HL-60/S4 treated with retinoic acid at 250 ng/mL for 4 days and 3 days (cell line): ENCODE data around the gene SELENOI.
"Not testable (repeated sequence)": the region's sequence is repeated elsewhere in the genome, so short reads cannot be mapped to it uniquely, and the experiment has no call there.

Experiments used
- in situ Hi-C: fragments of 300-500 bp; cut with MboI; formaldehyde crosslinking; loops from 2 replicates; pipeline ENCODE4 v1.7.0; 2022; ENCODE audit warnings: low sequenced_read_pairs

SELENOI gene

DNA sequence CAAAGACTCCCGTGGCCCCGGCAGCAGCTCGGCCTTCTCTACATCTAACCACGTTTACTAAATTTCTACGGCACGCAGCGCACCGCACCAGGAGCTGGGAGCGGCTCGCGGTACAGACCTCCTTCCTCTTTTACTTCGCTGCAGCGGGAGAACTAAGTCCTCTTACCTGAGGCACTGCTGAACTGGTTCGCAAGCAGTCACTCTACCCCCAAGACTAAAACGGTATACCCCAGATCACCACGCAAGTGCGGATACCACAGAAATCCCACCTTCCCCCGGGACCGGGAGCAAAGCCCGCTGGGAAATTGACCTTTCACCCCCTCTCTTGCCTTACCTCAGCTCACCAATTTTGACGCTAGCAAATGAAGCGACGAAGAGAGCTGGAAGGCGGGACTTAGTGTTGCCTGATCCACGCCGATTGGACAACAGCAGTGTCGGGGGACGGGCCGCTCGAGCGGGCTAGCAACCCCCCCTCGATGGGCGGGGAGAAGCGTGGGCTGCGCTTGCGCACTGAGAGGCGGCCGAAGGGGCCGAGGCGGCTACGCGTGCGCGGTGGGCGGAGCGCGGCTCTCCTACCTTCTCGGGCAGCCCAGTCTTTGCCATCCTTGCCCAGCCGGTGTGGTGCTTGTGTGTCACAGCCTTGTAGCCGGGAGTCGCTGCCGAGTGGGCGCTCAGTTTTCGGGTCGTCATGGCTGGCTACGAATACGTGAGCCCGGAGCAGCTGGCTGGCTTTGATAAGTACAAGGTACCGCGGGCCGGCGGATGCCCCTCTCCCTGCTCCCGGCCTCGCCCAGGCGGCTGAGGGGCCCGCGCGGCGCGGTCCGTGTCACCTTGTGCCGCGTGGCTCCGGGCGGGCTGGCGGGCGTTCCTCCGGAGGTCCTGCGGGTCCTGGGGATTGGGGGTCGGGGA, at the start of gene SELENOI:
Gene SELENOI, plus strand, starts transcription at position 599 of the 909 bp plus-strand sequence. Its CDS starts 90 bp downstream, at position 689.
- in situ Hi-C loops: no loop called here

GRCh38 chr2:26297061-26297460, 48.9 kb upstream of the SELENOI start:
- in situ Hi-C loops: no loop called here

DNA sequence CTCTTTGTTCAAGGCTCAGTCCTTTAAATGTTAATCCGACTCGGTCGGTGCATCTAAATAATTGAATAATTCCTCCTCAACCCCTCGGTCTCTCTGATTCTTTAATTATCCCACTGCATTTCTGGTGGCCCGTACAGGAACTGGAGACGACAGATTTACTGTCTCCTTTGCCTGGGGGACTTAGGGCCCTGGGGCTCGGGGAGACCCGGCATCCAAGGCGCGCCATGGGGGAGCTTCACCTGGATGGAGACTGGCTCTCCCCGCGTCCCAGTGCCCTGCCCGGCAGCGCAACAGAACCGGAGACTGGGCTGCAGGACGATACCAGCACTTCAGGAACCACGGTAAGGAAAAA, 47.7 kb upstream of the SELENOI start:
- in situ Hi-C loops: no loop called here

DNA sequence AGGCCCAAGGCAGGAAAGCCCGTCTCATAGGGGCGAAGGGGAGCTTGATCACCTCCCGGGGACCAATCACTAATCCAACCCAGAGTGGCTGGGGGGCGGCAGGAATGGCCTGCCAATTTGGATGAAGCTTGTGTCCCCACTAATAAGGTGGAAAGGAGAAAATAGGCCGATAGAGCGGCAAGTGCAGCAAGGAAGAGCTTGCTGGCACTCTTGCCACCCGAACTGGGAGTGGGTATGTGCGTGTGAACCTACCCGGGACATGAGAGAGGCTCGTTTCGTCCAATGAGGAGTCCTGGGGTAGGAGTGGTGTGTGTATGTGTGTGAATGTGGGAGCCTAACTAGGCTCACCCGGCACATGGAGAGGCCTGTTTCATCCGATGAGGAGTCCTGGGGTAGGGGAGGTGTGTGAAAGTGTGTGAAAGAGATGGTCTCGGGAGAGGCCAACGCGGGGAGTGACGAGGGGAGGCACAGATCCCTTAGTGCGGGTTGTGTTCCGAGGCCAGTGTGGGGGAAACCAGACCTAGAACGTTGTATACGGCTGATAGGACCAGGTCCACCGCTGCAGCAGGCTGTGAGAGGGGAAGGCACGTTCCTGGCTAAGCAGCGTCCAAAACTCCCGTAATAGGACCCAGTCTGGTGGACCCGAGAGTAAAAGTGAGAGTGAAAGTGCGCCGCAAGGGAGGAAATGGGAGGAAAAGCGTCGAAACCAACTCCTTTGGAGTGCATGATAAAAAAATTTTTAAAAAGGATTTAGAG, 47.1 kb upstream of the SELENOI start:
- in situ Hi-C loops: no loop called here

DNA sequence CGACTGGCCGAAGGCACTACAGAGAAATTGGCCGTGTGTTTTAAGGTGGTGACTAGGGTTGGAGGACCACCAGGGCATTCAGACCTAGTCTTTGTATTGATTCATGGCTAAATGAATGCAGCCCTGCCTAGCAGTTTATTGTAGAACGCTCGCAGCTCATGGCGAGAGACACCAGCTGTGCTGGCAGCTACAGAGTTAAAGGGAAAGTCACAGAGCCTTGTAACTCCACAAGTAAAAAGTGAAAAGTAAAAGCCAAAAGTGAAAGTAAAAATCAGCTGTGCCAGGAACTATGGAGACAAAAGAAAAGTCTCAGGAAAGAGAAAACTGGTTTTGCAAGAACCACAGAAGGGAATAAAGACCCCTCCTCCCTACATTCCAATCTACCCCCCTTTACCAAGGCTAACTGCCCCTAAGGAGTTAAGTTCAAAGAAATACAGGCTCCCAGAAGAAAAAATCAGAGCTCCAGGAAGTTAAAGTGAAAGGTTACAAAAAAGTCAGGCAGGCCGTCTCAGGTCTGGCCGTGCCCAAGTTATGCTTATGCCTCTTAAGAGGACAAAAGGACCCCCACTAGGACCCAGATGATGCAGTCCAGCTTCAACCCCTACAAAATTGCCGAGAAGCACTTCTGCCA, 46.4 kb upstream of the SELENOI start:
- in situ Hi-C loops: no loop called here

GRCh38 chr2:26300234-26300925, 45.6 kb upstream of the SELENOI start:
- in situ Hi-C loops: no loop called here

- in situ Hi-C loops: no loop called here
Measured at GRCh38 chr2:26302846-26303245, 43.1 kb upstream of the SELENOI start.

DNA sequence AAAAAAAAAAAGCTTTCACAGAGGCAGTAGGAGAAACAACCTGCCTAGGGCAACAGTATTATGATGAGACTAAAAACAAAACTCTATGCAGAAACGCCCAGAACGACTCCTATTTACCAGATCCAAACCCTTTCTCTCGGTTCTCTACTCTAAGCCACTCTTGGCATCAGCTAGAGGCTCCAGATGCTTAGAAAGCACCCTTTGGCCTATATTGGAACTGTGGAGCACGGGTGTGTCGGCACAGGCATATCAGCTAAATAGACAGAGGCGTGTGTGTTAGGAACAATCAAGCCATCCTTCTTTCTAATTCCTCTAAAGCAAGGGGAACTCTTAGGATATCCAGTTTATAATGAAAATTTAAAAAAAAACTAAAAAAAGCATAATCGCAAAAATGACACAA, 40.8 kb upstream of the SELENOI start:
- in situ Hi-C loops: not testable (repeated sequence)

DNA sequence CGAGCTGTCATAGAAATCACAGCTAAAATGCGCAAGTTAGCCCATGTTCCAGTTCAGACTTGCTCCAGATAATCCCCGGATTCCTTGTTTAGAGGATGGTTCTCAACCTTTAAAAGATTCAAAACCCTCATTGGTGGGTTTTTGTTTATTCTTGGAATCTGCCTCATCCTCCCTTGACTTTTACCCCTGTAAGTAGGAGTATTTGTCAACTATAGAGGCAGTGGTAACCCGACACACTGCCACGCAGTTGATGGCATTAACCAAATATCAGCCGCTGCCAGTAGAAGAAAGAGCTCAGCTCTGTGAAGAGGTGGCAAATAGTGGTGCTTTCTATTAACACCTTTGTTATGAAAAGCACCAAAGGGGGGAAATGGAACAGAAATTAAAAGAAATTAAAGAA, 40.4 kb upstream of the SELENOI start:
- in situ Hi-C loops: no loop called here

GRCh38 chr2:26309921-26310320, 36.0 kb upstream of the SELENOI start:
- in situ Hi-C loops: no loop called here

DNA sequence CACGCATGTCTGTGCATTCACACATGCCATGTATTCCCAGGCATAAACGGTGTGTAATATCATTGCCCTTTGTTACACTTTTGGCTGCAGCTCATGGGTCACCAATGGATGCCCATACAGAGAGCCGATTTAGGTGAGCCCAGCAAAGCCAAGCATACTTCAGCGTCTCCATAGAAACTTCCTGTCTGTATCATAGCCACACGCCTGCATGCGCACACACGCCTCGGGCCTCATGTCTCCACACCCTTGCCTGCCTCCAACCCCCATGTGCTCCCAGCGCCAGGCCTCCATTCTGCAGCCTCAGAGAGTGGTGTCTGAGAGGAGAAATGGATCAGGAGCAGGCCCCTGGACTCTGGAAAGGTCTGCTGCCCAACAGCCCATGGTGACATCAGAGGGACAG, 33.5 kb upstream of the SELENOI start:
- in situ Hi-C loops: no loop called here

GRCh38 chr2:26313446-26313845, 32.5 kb upstream of the SELENOI start:
- in situ Hi-C loops: no loop called here

GRCh38 chr2:26314243-26314642, 31.7 kb upstream of the SELENOI start:
- in situ Hi-C loops: no loop called here

DNA sequence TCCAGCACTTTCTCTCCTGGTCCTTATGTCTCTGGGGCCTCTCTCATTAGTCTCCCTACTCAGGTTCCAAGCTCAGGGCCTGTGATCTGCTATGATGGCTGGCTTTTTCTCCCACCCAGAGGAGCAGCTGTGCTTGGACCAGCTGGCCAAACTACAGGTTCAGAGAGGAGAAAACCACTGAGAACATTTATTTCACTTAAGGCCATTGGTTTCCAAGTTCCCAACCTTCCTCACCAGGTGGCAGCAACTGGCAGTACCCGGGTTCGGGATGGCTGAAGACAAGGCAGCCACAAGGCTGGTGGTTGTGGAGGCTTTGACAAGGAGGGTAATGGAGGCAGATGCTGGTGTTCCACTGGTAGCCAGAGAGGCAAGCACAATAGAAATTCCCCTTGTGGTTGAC, 29.9 kb upstream of the SELENOI start:
- in situ Hi-C loops: no loop called here

GRCh38 chr2:26316845-26317244, 29.1 kb upstream of the SELENOI start:
- in situ Hi-C loops: no loop called here

DNA sequence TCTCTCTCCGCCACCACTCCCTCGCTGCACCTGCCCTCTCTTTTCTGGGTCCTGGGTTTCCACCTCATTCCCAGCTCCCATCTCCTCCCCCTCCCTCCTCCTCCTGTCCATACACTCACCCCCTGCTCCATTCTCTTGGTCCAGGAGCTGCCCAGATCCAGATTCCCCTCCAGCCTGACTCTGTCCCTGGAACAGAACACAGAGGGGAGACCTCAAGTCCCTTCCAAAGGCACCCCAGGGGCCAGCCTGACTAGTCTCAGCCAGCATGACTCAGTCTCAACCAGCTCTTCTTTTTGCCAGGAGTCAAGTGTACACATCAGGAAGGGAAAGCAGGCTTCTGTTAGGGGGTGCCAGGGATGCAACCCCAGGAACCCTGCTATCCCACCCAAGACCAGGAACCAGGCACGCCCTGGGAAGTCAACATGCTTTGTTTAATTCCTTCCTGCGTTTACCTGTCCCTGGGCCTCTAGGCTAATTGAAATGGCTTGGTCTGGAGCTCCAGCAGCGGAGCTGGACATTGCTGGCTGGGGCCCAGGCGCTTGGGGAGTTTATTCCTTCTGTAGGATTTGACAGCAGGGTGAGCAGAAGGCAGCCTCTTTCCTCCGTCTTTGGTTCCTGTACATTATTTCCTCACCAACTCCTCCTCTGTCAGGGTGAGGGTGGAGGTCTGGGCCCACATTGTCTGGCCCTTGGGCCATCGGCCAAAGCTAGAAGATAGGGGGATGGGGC, 28.4 kb upstream of the SELENOI start:
- in situ Hi-C loops: no loop called here

DNA sequence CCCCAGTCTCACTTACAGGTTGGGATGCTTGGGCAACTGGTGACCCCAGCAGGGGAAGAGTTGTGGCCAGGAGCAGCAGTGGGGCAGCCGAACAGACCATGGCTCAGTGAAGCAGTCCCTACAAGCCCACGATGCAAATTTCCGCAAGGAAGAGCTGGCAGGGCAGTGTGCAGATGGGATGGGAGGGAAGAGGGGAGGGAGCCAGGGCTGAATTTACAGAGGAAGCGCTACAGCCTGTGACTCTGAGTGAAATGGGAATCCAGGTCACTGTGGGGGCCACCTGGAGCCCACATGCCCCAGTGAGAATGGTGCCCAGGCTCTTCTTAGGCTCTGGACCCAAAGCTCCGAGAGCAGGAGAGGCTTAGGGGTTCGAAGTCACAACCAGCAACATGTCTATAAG, 27.0 kb upstream of the SELENOI start:
- in situ Hi-C loops: no loop called here

DNA sequence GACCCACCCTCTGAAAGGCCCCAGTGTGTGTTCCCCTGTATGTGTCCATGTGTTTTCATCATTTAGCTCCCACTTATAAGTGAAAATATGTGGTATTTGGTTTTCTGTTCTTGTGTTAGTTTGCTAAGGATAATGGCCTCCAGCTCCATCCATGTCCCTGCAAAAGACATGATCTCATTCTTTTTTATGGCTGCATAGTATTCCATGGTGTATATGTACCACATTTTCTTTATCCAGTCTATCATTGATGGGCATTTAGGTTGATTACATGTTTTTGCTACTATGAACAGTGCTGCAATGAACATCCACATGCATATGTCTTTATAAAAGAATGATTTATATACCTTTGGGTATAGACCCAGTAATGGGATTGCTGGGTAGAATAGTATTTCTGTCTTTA, 21.5 kb upstream of the SELENOI start:
- in situ Hi-C loops: not testable (repeated sequence)

DNA sequence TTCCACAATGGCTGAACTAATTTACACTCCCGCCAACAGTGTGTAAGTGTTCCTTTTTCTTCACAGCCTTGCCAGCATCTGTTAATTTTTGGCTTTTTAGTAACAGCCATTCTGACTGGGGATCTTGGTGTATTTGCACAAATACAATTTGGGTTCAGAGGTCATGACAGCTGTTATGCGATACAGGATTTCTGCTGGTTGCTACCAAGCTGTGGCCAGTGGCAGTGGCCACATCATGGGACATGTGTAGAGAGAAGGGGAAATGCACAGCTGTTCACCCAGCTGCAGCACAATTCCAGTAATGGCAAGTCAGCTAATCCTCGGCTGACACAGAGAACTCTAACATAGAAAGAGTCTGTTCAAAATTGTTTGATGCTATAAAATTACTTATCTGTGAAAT, 21.0 kb upstream of the SELENOI start:
- in situ Hi-C loops: no loop called here

DNA sequence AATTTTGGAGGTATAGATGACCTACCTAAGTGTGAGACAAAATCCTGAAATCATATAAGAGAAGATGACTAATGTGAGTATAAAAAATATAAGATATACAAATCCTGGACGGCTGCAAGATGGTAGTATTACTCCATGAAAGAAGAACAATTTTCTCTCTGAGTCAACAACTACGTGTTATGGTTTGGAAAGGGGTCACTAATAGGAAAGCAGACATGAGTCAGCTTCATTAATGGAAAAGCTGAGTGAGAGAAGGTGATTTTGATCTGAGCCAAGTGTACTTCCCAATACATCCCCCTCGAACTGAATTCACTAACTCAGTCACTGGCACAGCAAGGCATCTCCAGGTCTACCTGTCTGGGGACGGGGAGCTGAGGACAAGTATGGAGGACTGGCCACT, 20.1 kb upstream of the SELENOI start:
- in situ Hi-C loops: no loop called here
